ENCODE data around the gene KRTAP19-6.
"Not testable (repeated sequence)": the region's sequence is repeated elsewhere in the genome, so short reads cannot be mapped to it uniquely, and the experiment has no call there.

KRTAP19-6 gene

GRCh38 chr21:30541764-30542163, at the start of gene KRTAP19-6:
KRTAP19-6 (minus strand) TSS chr21:30541864; CDS start chr21:30541833, 31 bp downstream.
- no peak for DNase-seq

GRCh38 chr21:30590297-30590696, 48.6 kb upstream of the KRTAP19-6 start, which contains the start of gene KRTAP22-2:
KRTAP22-2 (minus strand) TSS chr21:30590397.
- DNase-seq = no peak

- no peak for DNase-seq
These were observed 41.2 kb upstream of the KRTAP19-6 start for GRCh38 chr21:30582870-30583269.

- DNase-seq = no peak
These were observed 38.5 kb upstream of the KRTAP19-6 start for GRCh38 chr21:30580132-30580531.

GRCh38 chr21:30579346-30579745, 37.7 kb upstream of the KRTAP19-6 start:
- DNase-seq = no peak

- no peak for DNase-seq
These were observed 36.1 kb upstream of the KRTAP19-6 start for GRCh38 chr21:30577766-30578165.

GRCh38 chr21:30567617-30568016, 26.0 kb upstream of the KRTAP19-6 start:
- DNase-seq = no peak

GRCh38 chr21:30563630-30564029, 22.0 kb upstream of the KRTAP19-6 start:
- DNase-seq = no peak

- DNase-seq = no peak
These were observed 21.4 kb upstream of the KRTAP19-6 start for GRCh38 chr21:30563072-30563471.

GRCh38 chr21:30561957-30562356, 20.3 kb upstream of the KRTAP19-6 start:
- no peak for DNase-seq

GRCh38 chr21:30561264-30561895, 19.7 kb upstream of the KRTAP19-6 start, which contains the start of gene KRTAP19-7:
KRTAP19-7 (minus strand) TSS chr21:30561314; CDS start chr21:30561289, 25 bp downstream.
- no peak for DNase-seq

GRCh38 chr21:30555095-30555494, 13.4 kb upstream of the KRTAP19-6 start:
- no peak for DNase-seq

GRCh38 chr21:30552782-30553181, 11.1 kb upstream of the KRTAP19-6 start:
- DNase-seq = no peak

GRCh38 chr21:30518876-30519275, 22.8 kb downstream of the KRTAP19-6 start:
- no peak for DNase-seq

- DNase-seq = no peak
These were observed 26.0 kb downstream of the KRTAP19-6 start for GRCh38 chr21:30515681-30516080.

- DNase-seq = not testable (repeated sequence)
These were observed 36.0 kb downstream of the KRTAP19-6 start for GRCh38 chr21:30505621-30506205.

GRCh38 chr21:30502041-30502440, 39.6 kb downstream of the KRTAP19-6 start, which contains the start of gene KRTAP19-5:
KRTAP19-5 (minus strand) TSS chr21:30502141; CDS start chr21:30502090, 51 bp downstream.
- DNase-seq = no peak

GRCh38 chr21:30497065-30497464, 44.6 kb downstream of the KRTAP19-6 start, which contains the start of gene KRTAP19-4:
KRTAP19-4 (minus strand) TSS chr21:30497165; CDS start chr21:30497110, 55 bp downstream.
- DNase-seq = no peak

- DNase-seq = no peak
These were observed 49.7 kb downstream of the KRTAP19-6 start, which contains the start of gene KRTAP19-3 for GRCh38 chr21:30491963-30492428. KRTAP19-3 (minus strand) TSS chr21:30492013; CDS start chr21:30491957, 56 bp downstream.

All from NCI-H1694 (cell line).